ENCODE measurements around the gene CSTF2. TPM values are rescaled to one million over a fixed set of nuclear protein-coding genes. Genes with fewer than 3 reads are reported as not detected.
"Not testable (repeated sequence)": the region's sequence is repeated elsewhere in the genome, so short reads cannot be mapped to it uniquely, and the experiment has no call there.

CSTF2 gene
- total RNA-seq, 4 donors from 2014 or later: 2.4 to 7.8 (median 5.1) TPM

- in situ Hi-C loops (cut with MboI; ENCODE audit: low sequenced_read_pairs in 4 of 4) (no loop called here), intact Hi-C loops (cut with DNase I; ENCODE audit: low total_unique reads) (no loop called here)
- TF ChIP-seq CTCF (IDR thresholded peaks at IDR 0.05 in 4 of 5, conservative IDR thresholded peaks at IDR 0.05 in 1 of 5) (no peak), POLR2A (IDR thresholded peaks at IDR 0.05) (no peak)
- H3K27ac ChIP-seq: no peak overlapping the region
- no peaks in the 10 kb centered on the region for H3K4me1 ChIP-seq
- no peak for ATAC-seq
- H3K9me3 ChIP-seq: no peaks in the 10 kb centered on the region
- H3K36me3 ChIP-seq: no peaks in the 10 kb centered on the region
- no peak for DNase-seq
- H3K27me3 ChIP-seq: no peaks in the 10 kb centered on the region
- H3K4me3 ChIP-seq: no peak overlapping the region
Observed at GRCh38 chrX:100804780-100805179, 15.4 kb upstream of the CSTF2 start.

- intact Hi-C loops (cut with DNase I; ENCODE audit: low total_unique reads); H3K36me3 ChIP-seq; H3K27ac ChIP-seq; H3K4me1 ChIP-seq; H3K9me3 ChIP-seq; H3K27me3 ChIP-seq; in situ Hi-C loops (cut with MboI; ENCODE audit: low sequenced_read_pairs in 4 of 4); ATAC-seq; DNase-seq; H3K4me3 ChIP-seq: not testable (repeated sequence)
Observed at GRCh38 chrX:100808265-100808664, 11.9 kb upstream of the CSTF2 start.

- Histone ChIP-seq H3K4me1 (no peaks in the 10 kb centered on the region), H3K27ac (no peak overlapping the region), H3K9me3 (no peaks in the 10 kb centered on the region), H3K36me3 (no peaks in the 10 kb centered on the region), H3K27me3 (no peaks in the 10 kb centered on the region), H3K4me3 (no peak overlapping the region)
- intact Hi-C loops (cut with DNase I; ENCODE audit: low total_unique reads): no loop called here
- in situ Hi-C loops (cut with MboI; ENCODE audit: low sequenced_read_pairs in 4 of 4): no loop called here
- ATAC-seq (no peak), DNase-seq (no peak)
- TF ChIP-seq POLR2A (IDR thresholded peaks at IDR 0.05) (no peak), CTCF (IDR thresholded peaks at IDR 0.05 in 4 of 5, conservative IDR thresholded peaks at IDR 0.05 in 1 of 5) (no peak)
Observed at GRCh38 chrX:100812216-100813158, 7.7 kb upstream of the CSTF2 start.

GRCh38 chrX:100817340-100817739 lies 2.9 kb upstream of the CSTF2 start:
- Histone ChIP-seq H3K27me3 (no peaks in the 10 kb centered on the region), H3K4me1 (peaks cover 0 to 5% of the 10 kb centered on the region in 2 donors), H3K36me3 (no peaks in the 10 kb centered on the region), H3K27ac (no peak overlapping the region), H3K9me3 (no peaks in the 10 kb centered on the region), H3K4me3 (no peak overlapping the region)
- in situ Hi-C loops (cut with MboI; ENCODE audit: low sequenced_read_pairs in 4 of 4) (no loop called here), intact Hi-C loops (cut with DNase I; ENCODE audit: low total_unique reads) (no loop called here)
- ATAC-seq: no peak
- DNase-seq: no peak
- no peak for TF ChIP-seq POLR2A (IDR thresholded peaks at IDR 0.05)
- no peak for TF ChIP-seq CTCF (IDR thresholded peaks at IDR 0.05 in 4 of 5, conservative IDR thresholded peaks at IDR 0.05 in 1 of 5)

GRCh38 chrX:100819534-100819836 lies 706 bp upstream of the CSTF2 start:
- DNase-seq (peak in 1 of 2 donors; percentile 1), ATAC-seq (no peak)
- Histone ChIP-seq H3K4me1 (peaks cover 0 to 5% of the 10 kb centered on the region in 2 donors), H3K4me3 (peak overlapping the region; percentile 61 to 74 (median 70)), H3K9me3 (no peaks in the 10 kb centered on the region), H3K27ac (peak overlapping the region; percentile 67 to 74 (median 70)), H3K36me3 (peaks cover 0 to 7% of the 10 kb centered on the region in 2 donors), H3K27me3 (no peaks in the 10 kb centered on the region)
- in situ Hi-C loops (cut with MboI; ENCODE audit: low sequenced_read_pairs in 4 of 4) (no loop called here), intact Hi-C loops (cut with DNase I; ENCODE audit: low total_unique reads) (no loop called here)
- TF ChIP-seq CTCF (IDR thresholded peaks at IDR 0.05 in 4 of 5, conservative IDR thresholded peaks at IDR 0.05 in 1 of 5) (no peak), POLR2A (IDR thresholded peaks at IDR 0.05) (no peak)
